ENCODE results near the gene ANKRD30A.
"Not testable (repeated sequence)": the region's sequence is repeated elsewhere in the genome, so short reads cannot be mapped to it uniquely, and the experiment has no call there.

Gene ANKRD30A
- 0 reads per million in 4 donors for total RNA-seq

GRCh38 chr10:37125191-37125732 lies at the start of gene ANKRD30A:
ANKRD30A (plus strand) TSS chr10:37125598; CDS start chr10:37125788, 190 bp downstream.
- no peak for DNase-seq

DNA sequence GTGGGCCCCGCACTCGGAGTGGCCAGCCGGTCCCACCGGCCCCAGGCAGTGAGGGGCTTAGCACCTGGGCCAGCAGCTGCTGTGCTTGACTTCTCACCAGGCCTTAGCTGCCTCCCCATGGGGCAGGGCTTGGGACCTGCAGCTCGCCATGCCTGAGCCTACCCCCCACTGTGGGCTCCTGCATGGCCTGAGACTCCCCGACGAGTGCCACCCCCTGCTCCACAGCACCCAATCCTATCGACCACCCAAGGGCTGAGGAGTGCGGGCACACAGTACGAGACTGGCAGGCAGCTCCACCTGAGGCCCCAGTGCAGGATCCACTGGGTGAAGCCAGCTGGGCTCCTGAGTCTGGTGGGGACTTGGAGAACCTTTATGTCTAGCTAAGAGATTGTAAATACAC lies 49.3 kb upstream of the ANKRD30A start:
- not testable (repeated sequence) for DNase-seq

DNA sequence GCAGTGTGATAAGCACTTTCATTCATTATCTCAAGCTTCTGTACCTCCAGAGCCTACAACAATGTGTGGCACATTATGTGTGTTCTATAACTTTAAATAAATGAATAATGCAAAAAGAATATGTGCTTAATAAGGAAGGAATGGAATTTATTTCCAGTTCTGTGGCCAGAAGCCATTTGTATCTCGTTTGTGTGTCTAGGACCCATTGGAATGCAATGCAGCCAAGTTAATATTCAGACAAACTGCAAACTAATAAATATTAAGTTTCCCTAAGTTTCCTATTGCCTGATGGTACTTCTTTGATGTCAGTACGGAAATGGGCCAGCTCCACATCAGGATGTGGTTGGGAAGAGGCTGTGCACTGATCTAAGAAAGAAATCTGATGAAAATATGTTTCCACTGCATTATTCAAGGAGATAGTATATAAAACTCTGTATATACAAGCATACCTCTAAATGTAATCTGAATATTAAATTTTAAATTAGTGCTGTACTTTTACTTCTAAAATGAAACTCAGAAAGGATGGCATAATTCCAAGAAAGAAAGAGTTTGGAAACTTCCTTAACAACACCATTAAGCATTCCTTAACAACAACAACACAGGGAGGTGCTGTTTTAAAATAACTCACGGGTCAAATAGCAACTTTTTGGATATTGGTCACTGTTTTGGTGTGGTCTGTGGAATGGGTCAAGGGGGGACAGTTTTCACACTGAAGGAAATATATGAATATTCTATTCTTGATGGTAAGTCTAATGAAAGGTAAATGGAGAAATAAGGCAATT lies 29.4 kb upstream of the ANKRD30A start:
- DNase-seq: no peak

DNA sequence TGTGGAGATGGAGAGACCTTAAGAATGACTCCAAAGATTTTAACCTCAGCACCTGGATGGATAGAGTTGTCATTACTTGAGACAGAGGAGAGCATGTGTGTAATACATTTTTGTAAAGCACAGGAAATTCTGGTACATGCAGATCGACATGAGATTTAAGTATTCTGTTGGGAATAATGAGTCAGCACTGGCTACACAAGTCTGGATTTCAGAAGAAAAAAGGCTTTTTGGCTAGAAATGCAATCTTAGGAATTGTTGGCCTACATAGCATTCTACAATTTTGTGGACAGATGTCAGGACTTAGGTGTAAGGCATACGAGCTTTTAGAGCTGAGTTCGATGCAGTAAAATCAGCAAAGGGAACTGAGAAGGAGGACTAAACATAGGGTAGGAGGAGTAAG lies 24.1 kb upstream of the ANKRD30A start:
- no peak for DNase-seq

- no peak for DNase-seq
These were observed 16.4 kb upstream of the ANKRD30A start for GRCh38 chr10:37109000-37109399.

- DNase-seq: no peak
These were observed 866 bp upstream of the ANKRD30A start for GRCh38 chr10:37124532-37124931.

DNA sequence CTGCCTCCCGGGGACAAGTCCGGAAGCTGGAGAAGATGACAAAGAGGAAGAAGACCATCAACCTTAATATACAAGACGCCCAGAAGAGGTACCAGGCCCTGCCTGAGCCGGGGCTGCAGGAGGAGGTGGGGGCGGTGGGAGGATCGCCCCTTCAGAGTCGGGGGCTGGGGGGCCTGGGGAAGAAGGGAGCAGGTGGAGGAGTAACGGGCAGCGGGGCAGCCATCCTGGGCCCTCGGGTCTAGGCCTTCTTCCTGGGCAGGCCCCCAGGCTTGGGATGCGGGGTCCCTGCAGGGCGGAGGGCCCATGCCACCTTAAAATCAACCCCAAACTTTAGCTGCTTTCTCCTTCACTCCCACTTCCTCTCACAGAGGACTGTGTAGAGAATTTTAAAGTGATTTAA lies 523 bp downstream of the ANKRD30A start:
- no peak for DNase-seq

GRCh38 chr10:37146443-37146842 lies 21.0 kb downstream of the ANKRD30A start:
- no peak for DNase-seq

DNA sequence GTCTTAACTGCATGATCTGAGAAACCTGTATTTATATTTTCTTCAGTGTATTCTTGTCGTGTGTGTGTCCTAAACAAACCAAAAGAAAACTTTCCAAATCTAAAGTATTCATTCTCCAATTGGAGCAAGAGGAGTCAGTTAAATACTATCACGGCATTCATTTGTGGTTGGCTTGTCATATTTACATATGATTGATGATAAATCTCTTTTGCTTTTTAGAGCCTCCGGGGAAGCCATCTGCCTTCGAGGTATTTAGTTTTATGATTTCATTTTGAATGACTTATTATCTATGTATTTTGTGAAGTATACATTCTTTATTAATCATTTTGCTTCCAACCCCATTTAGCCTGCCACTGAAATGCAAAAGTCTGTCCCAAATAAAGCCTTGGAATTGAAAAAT lies 37.0 kb downstream of the ANKRD30A start:
- not testable (repeated sequence) for DNase-seq

- DNase-seq: not testable (repeated sequence)
These were observed 46.5 kb downstream of the ANKRD30A start for GRCh38 chr10:37171945-37172344.

GRCh38 chr10:37178296-37178695 lies 52.9 kb downstream of the ANKRD30A start:
- DNase-seq: not testable (repeated sequence)

- DNase-seq: not testable (repeated sequence)
These were observed 57.3 kb downstream of the ANKRD30A start for GRCh38 chr10:37182719-37183118.

DNA sequence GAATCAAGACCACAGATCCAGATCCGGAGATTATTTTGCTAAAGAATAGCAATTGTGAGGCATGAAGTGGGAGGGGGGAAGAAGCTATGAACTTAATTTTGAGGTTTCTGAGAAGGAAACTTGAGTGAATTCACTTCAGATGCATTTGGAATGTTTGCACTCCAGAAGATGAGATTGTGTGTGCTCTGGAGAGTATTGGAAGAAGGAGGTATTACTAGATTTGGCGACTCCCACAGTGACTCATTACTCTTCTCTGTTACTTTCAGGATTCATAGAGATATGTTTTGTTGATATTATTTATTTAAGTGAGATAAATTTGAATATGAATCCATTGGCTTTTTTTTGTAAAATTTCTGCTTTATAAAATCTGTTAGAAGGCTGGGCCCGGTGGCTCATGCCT lies 80.7 kb downstream of the ANKRD30A start:
- no peak for DNase-seq

GRCh38 chr10:37220866-37221265 lies 95.5 kb downstream of the ANKRD30A start:
- no peak for DNase-seq

GRCh38 chr10:37222046-37222445 lies 96.6 kb downstream of the ANKRD30A start:
- no peak for DNase-seq

DNA sequence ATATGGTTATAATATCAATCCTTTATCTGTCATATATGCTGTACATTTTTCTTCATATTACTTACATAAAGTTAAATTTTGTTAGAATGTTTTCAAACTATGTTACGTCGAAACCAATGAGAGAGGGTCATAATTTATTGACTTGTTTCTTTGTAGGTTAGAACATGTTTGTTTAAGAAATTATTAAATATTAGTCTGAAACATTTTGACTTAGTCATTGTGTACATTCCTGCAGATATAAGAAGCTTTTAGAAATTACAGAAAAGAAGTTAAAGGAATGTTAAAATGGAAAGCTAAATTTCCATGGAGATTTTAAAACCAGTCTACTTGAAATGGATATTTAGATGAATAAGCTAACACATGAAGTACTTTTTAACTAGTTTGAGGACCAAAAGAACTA lies 99.8 kb downstream of the ANKRD30A start:
- DNase-seq: no peak

GRCh38 chr10:37226524-37226923 lies 101.1 kb downstream of the ANKRD30A start:
- no peak for DNase-seq

GRCh38 chr10:37234692-37235091 lies 109.3 kb downstream of the ANKRD30A start:
- no peak for DNase-seq

DNA sequence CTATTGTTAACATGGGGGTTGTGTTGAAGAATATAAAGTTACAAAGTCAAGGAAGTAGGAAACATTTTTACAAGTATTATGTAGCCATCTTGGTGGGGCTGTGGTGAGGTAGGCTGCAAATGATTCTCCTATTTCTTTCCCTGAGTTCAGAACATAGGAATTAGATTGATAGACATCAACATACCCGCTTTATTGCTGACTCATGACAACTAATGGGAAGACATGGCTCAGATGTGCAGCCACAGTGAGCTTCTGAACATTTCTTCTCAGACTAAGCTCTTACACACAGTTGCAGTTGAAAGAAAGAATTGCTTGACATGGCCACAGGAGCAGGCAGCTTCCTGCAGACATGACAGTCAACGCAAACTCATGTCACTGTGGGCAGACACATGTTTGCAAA lies 110.7 kb downstream of the ANKRD30A start:
- DNase-seq: no peak

- no peak for DNase-seq
These were observed 114.8 kb downstream of the ANKRD30A start for GRCh38 chr10:37240223-37240622.

DNA sequence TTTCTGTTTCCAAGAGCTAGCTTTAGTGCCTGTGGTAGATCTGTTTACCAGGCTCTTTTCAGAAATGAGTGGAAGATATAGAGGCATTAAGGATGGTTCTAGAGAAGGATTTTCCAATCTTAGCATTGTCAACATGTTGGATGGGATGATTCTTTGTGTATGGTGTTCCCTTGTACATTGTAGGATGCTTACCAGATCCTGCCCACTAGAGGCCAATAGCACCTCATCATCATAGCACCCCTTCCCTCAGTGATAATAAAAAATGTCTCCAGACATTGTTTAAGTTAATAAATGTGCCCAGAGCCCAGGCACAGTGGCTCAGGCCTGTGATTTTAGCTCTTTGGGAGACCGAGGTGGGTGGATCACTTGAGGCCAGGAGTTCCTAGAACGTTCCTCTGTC lies 121.2 kb downstream of the ANKRD30A start:
- DNase-seq: no peak

DNA sequence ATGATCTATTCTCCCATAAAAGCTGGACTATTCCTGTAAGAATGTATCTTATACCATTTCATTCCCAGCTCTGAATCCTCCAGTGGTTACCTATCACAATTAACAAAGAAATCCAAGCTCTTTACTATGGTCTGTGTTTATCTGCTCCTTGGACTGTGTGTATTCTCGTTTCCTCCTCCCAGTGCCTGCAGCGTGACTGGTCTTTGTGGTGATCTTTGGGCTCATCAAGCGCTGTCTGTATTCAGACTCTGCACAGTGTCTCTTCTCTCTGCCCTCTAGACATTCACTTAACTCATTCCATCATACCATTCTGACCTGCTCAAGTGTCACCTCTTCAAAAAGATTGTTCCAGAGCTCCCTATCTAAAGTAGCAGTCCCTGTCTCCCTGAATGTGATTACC lies 130.4 kb downstream of the ANKRD30A start:
- not testable (repeated sequence) for DNase-seq

GRCh38 chr10:37263304-37263703 lies 137.9 kb downstream of the ANKRD30A start:
- DNase-seq: no peak

GRCh38 chr10:37268266-37268665 lies 142.9 kb downstream of the ANKRD30A start:
- no peak for DNase-seq
